Measurements from ENCODE around the gene GNAQ. TPM values are rescaled to one million over a fixed set of nuclear protein-coding genes. Genes with fewer than 3 reads are reported as not detected.

GNAQ gene
- total and polyA plus RNA-seq, 2 experiments from 2014 or later, result 21.1 to 43.1 TPM

- Histone ChIP-seq H3K27ac (ENCODE audit: low read depth) (no peak overlapping the region), H3K27me3 (ENCODE audit: insufficient read depth) (no peaks in the 10 kb centered on the region), H3F3A (replicated peaks; ENCODE audit: low read depth) (no peaks in the 10 kb centered on the region), H3K4me3 (no peak overlapping the region), H3K4me2 (no peak overlapping the region), H2AFZ (no peak overlapping the region), H3K9me2 (ENCODE audit: insufficient read depth) (no peaks in the 10 kb centered on the region), H3K36me3 (ENCODE audit: insufficient read depth) (no peaks in the 10 kb centered on the region), H4K20me1 (replicated peaks; ENCODE audit: insufficient read depth) (peaks cover 3% of the 10 kb centered on the region; the same call in 1 of the 2 replicates), H3K79me2 (replicated peaks; ENCODE audit: insufficient read depth) (peaks cover 12% of the 10 kb centered on the region; the same call in 1 of the 2 replicates), H3K4me1 (ENCODE audit: insufficient read depth) (peaks cover 18% of the 10 kb centered on the region; the same call in 1 of the 2 replicates)
- ATAC-seq, result no peak
- TF ChIP-seq ZNF331 (CRISPR knock-in tag; IDR thresholded peaks at IDR 0.05; ENCODE audit: low read depth), result no peak
- no peak for TF ChIP-seq EZH2 (IDR thresholded peaks at IDR 0.05; ENCODE audit: low read depth, unreplicated experiment)
- no peak for TF ChIP-seq ZNF114 (CRISPR knock-in tag; IDR thresholded peaks at IDR 0.05)
- TF ChIP-seq EZH2phosphoT487 (IDR thresholded peaks at IDR 0.05; ENCODE audit: unreplicated experiment), result no peak
- no peak for TF ChIP-seq STAT1 (IDR thresholded peaks at IDR 0.05; ENCODE audit: unreplicated experiment)
- no peak for TF ChIP-seq NANOG (IDR thresholded peaks at IDR 0.05; ENCODE audit: borderline replicate concordance)
- TF ChIP-seq CTCF (conservative IDR thresholded peaks at IDR 0.05; ENCODE audit: low read depth in 2 of 2), result no peak
- TF ChIP-seq JUNB (IDR thresholded peaks at IDR 0.05; ENCODE audit: unreplicated experiment), result no peak
- no peak for TF ChIP-seq REST (IDR thresholded peaks at IDR 0.05; ENCODE audit: unreplicated experiment)
- no peak for TF ChIP-seq ETS1 (IDR thresholded peaks at IDR 0.05)
- no peak for TF ChIP-seq CREB1 (CRISPR knock-in tag; IDR thresholded peaks at IDR 0.05; ENCODE audit: low read depth)
- TF ChIP-seq ZNF462 (CRISPR knock-in tag; IDR thresholded peaks at IDR 0.05), result no peak
- TF ChIP-seq POLR2AphosphoS5 (IDR thresholded peaks at IDR 0.05; ENCODE audit: low read depth), result no peak
- H3K36me3 Mint-ChIP-seq (ENCODE audit: low read depth), result peaks cover 11% of the 10 kb centered on the region; the same call in 2 of the 3 replicates
- no peak overlapping the region for H3K4me3 Mint-ChIP-seq
- H3K27me3 Mint-ChIP-seq (ENCODE audit: insufficient read depth, low read depth, poor library complexity), result no peaks in the 10 kb centered on the region
- no peak overlapping the region for H3K27ac Mint-ChIP-seq
- peaks cover 38% of the 10 kb centered on the region for H3K4me1 Mint-ChIP-seq
- no peaks in the 10 kb centered on the region for H3K9me3 Mint-ChIP-seq
- no peak for DNase-seq (ENCODE audit: low spot score)
Observed at GRCh38 chr9:77916820-77917219, 114.8 kb downstream of the GNAQ start.
